ENCODE measurements around the gene TLCD3A.
"Not testable (repeated sequence)": the region's sequence is repeated elsewhere in the genome, so short reads cannot be mapped to it uniquely, and the experiment has no call there.

The TLCD3A gene

DNA sequence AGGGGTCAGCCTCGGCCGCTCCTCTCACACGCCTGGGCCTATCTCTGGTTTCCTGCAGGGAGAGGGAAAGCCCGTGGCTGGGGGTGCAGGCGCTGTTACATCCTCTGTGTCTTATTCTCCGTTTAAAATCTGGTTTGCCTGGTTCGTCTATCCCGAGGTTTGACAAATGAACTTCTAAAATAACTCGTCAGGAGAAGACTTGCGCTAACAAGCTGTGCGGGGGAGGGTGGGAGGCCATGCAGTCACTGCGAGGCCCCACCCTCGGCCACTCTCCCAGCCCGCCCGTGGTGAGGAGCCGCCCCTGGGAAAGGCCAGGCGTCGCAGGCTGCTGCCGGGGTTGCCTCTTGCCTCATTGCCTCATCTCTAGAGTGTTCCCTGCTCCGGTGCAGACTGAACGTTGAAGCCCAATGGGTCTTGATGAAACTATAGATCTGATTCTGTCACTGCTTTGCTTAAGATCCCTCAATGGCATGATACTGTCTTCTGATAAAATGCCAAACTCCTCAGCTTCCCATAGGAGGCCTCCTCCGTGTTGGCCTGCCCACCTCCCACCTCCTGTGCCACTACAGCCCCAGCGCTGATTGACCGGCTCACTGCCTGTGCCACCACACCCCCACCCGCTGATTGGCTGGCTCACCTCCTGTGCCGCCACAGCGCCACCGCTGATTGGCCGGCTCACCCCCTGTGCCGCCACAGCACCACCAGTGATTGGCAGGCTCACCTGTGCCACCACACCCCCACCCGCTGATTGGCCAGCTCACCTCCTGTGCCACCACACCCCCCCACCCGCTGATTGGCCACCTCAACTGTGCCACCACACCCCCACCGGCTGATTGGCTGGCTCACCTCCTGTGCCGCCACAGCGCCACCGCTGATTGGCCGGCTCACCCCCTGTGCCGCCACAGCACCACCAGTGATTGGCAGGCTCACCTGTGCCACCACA lies 57.8 kb downstream of the TLCD3A start:
- not testable (repeated sequence) for DNase-seq

DNA sequence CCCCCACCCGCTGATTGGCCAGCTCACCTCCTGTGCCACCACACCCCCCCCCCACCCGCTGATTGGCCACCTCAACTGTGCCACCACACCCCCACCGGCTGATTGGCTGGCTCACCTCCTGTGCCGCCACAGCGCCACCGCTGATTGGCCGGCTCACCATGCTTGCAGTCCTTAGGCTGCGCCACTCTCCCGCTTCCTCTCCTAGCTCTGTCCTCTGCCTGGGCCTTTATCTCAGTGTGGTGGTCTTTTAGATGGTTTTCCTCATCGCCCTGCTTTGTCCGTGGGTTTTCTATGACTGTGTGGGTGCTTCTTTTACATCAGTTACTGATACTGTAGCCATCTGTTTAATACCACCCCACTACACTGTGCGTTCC lies 58.5 kb downstream of the TLCD3A start:
- DNase-seq: not testable (repeated sequence)

DNA sequence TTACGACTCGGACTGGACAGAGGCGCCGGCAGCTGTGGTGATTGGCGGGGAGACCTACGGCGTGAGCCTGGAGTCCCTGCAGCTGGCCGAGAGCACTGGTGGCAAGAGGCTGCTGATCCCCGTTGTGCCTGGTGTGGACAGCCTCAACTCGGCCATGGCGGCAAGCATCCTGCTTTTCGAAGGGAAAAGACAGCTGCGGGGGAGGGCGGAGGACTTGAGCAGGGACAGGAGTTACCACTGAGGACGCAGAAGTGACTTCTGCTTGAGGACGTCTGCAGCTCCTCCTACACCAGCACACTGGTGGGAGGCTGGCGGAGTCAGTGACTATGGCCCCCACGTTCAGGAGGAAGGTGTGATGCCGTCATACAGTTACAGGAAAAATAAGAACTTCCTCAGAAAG lies 59.4 kb downstream of the TLCD3A start:
- DNase-seq: no peak

DNA sequence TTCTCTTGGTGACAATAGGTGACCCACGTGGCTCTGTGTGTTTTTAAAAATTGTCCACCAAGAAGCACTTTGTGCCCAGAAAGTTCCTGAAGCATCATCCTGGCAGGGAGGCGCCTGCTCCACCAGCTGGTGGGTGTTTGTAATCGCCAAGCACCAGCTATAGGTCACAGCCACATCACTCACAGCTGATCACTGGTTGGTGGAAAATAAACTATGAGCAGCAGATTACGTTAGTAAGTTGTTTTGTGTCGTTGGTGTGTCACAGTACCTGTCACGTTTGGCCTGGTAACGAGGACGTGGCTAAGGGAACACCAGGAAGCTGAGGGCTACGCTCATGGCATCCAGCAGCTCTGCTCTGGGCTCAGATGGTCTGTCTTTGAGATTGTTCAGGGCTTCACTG lies 59.9 kb downstream of the TLCD3A start:
- DNase-seq: no peak
